Upper lobe of left lung (tissue), 4 donors: ENCODE results near the gene B3GNT3.

Experiments used
- EP300 ChIP-seq, 4 donors: sonication (generic); formaldehyde crosslinking; IDR thresholded peaks; one replicate each; pipeline ENCODE4 v1.5.1; 2017; ENCODE audit warnings: antibody characterized with exemption in 4 of 4, control low read depth in 2 of 4
- TF ChIP-seq, protein P1 (sequence below), 6 experiments: fragments of 450-650 bp in 4 of 6; fragments of 200-600 bp in 2 of 6; sonication (generic) in 2 of 6; IDR thresholded peaks; one replicate each; pipeline ENCODE4 v1.5.1; 2016 to 2019; ENCODE audit warnings: antibody characterized with exemption in 6 of 6

DNA sequence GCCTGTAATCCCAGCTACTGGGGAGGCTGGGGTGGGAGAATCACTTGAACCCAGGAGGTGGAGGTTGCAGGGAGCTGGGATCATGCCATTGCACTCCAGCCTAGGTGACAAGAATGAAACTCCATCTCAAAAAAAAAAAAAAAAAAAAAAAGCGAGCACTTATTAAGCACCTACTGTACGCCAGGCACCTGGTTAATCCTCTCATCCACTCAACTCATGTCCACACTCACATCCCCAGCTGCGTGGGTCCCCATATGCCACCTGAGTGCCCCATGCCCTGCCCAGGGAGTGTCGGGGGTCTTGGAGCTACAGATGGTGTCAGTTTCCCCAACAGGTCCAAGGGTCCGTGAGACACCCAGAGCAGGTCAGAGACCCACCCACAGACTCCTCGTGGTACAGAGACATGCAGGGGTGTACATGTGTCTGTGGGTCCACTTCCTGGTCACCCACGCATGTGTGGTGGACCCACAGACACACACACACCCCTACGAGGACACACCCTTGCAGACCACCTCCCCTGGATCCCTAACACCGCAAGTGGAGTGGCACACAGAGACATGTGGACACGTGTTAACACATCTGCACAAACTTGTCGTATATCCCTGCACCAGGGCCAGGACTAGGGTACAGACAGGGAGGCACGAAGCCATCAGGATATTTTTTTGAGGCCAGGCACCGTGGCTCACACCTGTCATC is 22.9 kb downstream of the B3GNT3 start:
- TF ChIP-seq, protein P1, sequence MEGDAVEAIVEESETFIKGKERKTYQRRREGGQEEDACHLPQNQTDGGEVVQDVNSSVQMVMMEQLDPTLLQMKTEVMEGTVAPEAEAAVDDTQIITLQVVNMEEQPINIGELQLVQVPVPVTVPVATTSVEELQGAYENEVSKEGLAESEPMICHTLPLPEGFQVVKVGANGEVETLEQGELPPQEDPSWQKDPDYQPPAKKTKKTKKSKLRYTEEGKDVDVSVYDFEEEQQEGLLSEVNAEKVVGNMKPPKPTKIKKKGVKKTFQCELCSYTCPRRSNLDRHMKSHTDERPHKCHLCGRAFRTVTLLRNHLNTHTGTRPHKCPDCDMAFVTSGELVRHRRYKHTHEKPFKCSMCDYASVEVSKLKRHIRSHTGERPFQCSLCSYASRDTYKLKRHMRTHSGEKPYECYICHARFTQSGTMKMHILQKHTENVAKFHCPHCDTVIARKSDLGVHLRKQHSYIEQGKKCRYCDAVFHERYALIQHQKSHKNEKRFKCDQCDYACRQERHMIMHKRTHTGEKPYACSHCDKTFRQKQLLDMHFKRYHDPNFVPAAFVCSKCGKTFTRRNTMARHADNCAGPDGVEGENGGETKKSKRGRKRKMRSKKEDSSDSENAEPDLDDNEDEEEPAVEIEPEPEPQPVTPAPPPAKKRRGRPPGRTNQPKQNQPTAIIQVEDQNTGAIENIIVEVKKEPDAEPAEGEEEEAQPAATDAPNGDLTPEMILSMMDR (IDR thresholded peaks at IDR 0.05), result no peak
- no peak for TF ChIP-seq EP300 (IDR thresholded peaks at IDR 0.05)
